Endothelial cell of umbilical vein (primary cell): ENCODE results near the gene PRMT9. TPM values are rescaled to one million over a fixed set of nuclear protein-coding genes. Genes with fewer than 3 reads are reported as not detected.

Experiments used
- BruUV-seq: library from RNA; stranded (reverse); fragments of 400-500 nt; replicated peaks from 2 replicates; lab custom pipeline; 2021; lab: Mats Ljungman, UMichigan
- CTCF ChIA-PET: fragments of 300-600, 350-600 bp; sonication (Branson Sonifier 250); formaldehyde crosslinking; loops from one replicate; lab custom pipeline; 2021; ENCODE audit warnings: antibody characterized with exemption, inconsistent platforms; lab: Charles Lee
- POLR2A ChIA-PET: fragments of 300-600, 350-600 bp; sonication (Branson Sonifier 250); formaldehyde crosslinking; loops from one replicate; lab custom pipeline; 2021; ENCODE audit warnings: antibody characterized with exemption, inconsistent platforms; lab: Charles Lee
- DNase-seq: peaks from one replicate; pipeline ENCODE4 v3.0.0-alpha.2; 2011; ENCODE audit warnings: low read depth, low spot score
- FAIRE-seq: peaks from 2 replicates; lab custom pipeline; 2011; peaks lifted over from hg19 to GRCh38; lab: Jason Lieb, UNC
- H2AFZ ChIP-seq: 2 replicates; pipeline ENCODE4 v1.6.0; 2012; ENCODE audit warnings: low read depth, low read length, control low read depth, inconsistent platforms
- H3K27ac ChIP-seq: 2 replicates; pipeline ENCODE4 v1.5.1; 2011; ENCODE audit warnings: low read depth, mild to moderate bottlenecking, control low read depth, low read length, moderate library complexity; ENCODE audit not compliant: insufficient read depth
- H3K27me3 ChIP-seq, 2 experiments: 2 replicates each; pipeline versions ENCODE4 v1.6.0 to v1.6.1; 2011; ENCODE audit warnings: low read length in 2 of 2, mixed read lengths in 1 of 2; ENCODE audit not compliant: control insufficient read depth in 2 of 2, insufficient read depth in 2 of 2
- H3K36me3 ChIP-seq, 2 experiments: 2 replicates in 1 of 2; 3 replicates in 1 of 2; pipeline ENCODE4 v1.5.1; 2011; ENCODE audit warnings: low read length in 2 of 2, mild to moderate bottlenecking in 1 of 2, moderate library complexity in 1 of 2; ENCODE audit not compliant: control insufficient read depth in 2 of 2, insufficient read depth in 2 of 2; ENCODE audit errors: extremely low read depth in 1 of 2
- H3K4me1 ChIP-seq: 3 replicates; pipeline ENCODE4 v1.5.1; 2011; ENCODE audit warnings: mild to moderate bottlenecking, low read length; ENCODE audit not compliant: control insufficient read depth, insufficient read depth; ENCODE audit errors: extremely low read depth
- H3K4me2 ChIP-seq: 2 replicates; pipeline ENCODE4 v1.6.1; 2011; ENCODE audit warnings: low read length, control low read depth, mixed read lengths; ENCODE audit not compliant: insufficient read depth
- H3K4me3 ChIP-seq, 3 experiments: fragments of 200-600 bp in 1 of 3; sonication (generic), shearing (Covaris generic) in 1 of 3; replicated peaks in 1 of 3; 2 replicates each; pipeline ENCODE4 v1.5.1; 2011 to 2016; ENCODE audit warnings: control low read depth in 3 of 3, low read length in 3 of 3, mild to moderate bottlenecking in 2 of 3, inconsistent platforms in 1 of 3, low read depth in 1 of 3, moderate library complexity in 1 of 3; ENCODE audit not compliant: insufficient read depth in 1 of 3
- H3K79me2 ChIP-seq: 2 replicates; pipeline ENCODE4 v1.6.0; 2012; ENCODE audit warnings: low read length, inconsistent platforms; ENCODE audit not compliant: control insufficient read depth, insufficient read depth
- H3K9ac ChIP-seq: replicated peaks from 2 replicates; pipeline ENCODE3; 2011; ENCODE audit warnings: low read length, control low read depth; ENCODE audit not compliant: insufficient read depth; ENCODE audit errors: extremely low read depth
- H3K9me1 ChIP-seq: replicated peaks from 3 replicates; pipeline ENCODE4 v1.6.0; 2011; ENCODE audit warnings: mild to moderate bottlenecking, low read length; ENCODE audit not compliant: control insufficient read depth, insufficient read depth; ENCODE audit errors: extremely low read depth
- H3K9me3 ChIP-seq: replicated peaks from 2 replicates; pipeline ENCODE4 v1.5.1; 2012; ENCODE audit warnings: low read length, inconsistent platforms; ENCODE audit not compliant: control insufficient read depth, insufficient read depth
- H4K20me1 ChIP-seq: replicated peaks from 2 replicates; pipeline ENCODE3; 2011; ENCODE audit warnings: mild to moderate bottlenecking, low read length; ENCODE audit not compliant: control insufficient read depth, insufficient read depth; ENCODE audit errors: extremely low read depth
- EZH2 ChIP-seq: IDR thresholded peaks from 2 replicates; pipeline ENCODE4 v1.6.1; 2012; ENCODE audit warnings: borderline replicate concordance, low read depth, mild to moderate bottlenecking, moderate library complexity, low read length, inconsistent platforms; ENCODE audit not compliant: severe bottlenecking
- FOS ChIP-seq: IDR thresholded peaks from 2 replicates; pipeline ENCODE4 v1.6.1; 2011; ENCODE audit warnings: mild to moderate bottlenecking, low read length, moderate library complexity, borderline replicate concordance; ENCODE audit not compliant: insufficient read depth
- GATA2 ChIP-seq: IDR thresholded peaks from 2 replicates; pipeline ENCODE4 v1.7.0; 2011; ENCODE audit warnings: low read depth, mild to moderate bottlenecking, moderate library complexity, mixed read lengths, low read length; ENCODE audit not compliant: insufficient read length, insufficient read depth
- JUN ChIP-seq: IDR thresholded peaks from 2 replicates; pipeline ENCODE4 v1.6.1; 2011; ENCODE audit warnings: borderline replicate concordance, low read depth; ENCODE audit not compliant: insufficient read length, insufficient read depth
- MYC ChIP-seq: IDR thresholded peaks from one replicate; pipeline ENCODE4 v1.6.1; 2011; ENCODE audit warnings: mild to moderate bottlenecking, low read depth, low read length
- POLR2A ChIP-seq: IDR thresholded peaks from 2 replicates; pipeline ENCODE4 v1.6.1; 2012; ENCODE audit warnings: low read depth, mild to moderate bottlenecking, control low read depth, low read length
- POLR2AphosphoS5 ChIP-seq: IDR thresholded peaks from 2 replicates; pipeline ENCODE4 v1.6.1; 2012; ENCODE audit warnings: low read depth, mild to moderate bottlenecking, control low read depth, low read length, moderate library complexity; ENCODE audit not compliant: insufficient read depth
- dilution Hi-C: fragments of 300-500 bp; cut with MboI; formaldehyde crosslinking; loops from one replicate; pipeline ENCODE4 v1.15.0; 2019; ENCODE audit warnings: low sequenced_read_pairs; ENCODE audit not compliant: extremely low pct_ligation_motif_present
- intact Hi-C: fragments of 100-400 bp; cut with micrococcal nuclease; formaldehyde crosslinking; loops from one replicate; pipeline ENCODE4 v1.10.0; 2022
- polyA plus RNA-seq, 4 experiments: library from polyadenylated mRNA; depleted of rRNA in 3 of 4; stranded (reverse) in 3 of 4; unstranded in 1 of 4; fragments of >200 nt; gene quantifications; 2 replicates each; pipeline versions ENCODE4 v1.2.1 to v1.2.3, GENCODE V29; 2011 to 2012; ENCODE audit warnings: missing spikeins in 1 of 4
- total RNA-seq: library from RNA; stranded (reverse); gene quantifications from 2 replicates; pipeline ENCODE4 v1.2.3, GENCODE V29; 2021
- TF ChIP-seq, protein P1 (sequence below), 2 donors: IDR thresholded peaks; 1 replicate in 1 of 2; 2 replicates in 1 of 2; pipeline ENCODE4 v1.5.1; 2011; ENCODE audit warnings: low read length in 2 of 2, mild to moderate bottlenecking in 2 of 2, moderate library complexity in 2 of 2, control low read depth in 1 of 2, inconsistent platforms in 1 of 2, low read depth in 1 of 2; ENCODE audit not compliant: insufficient read depth in 1 of 2; ENCODE audit errors: extremely low read depth in 1 of 2
- TF ChIP-seq, protein P2 (sequence below): IDR thresholded peaks from 2 replicates; pipeline ENCODE4 v1.6.1; 2011; ENCODE audit not compliant: insufficient read depth, insufficient read length

The PRMT9 gene
- total and polyA plus RNA-seq, 2 donors (not counting 3 experiments of a cell fraction or from before 2014, with no cell fraction given), result 3.2 to 9.0 TPM

DNA sequence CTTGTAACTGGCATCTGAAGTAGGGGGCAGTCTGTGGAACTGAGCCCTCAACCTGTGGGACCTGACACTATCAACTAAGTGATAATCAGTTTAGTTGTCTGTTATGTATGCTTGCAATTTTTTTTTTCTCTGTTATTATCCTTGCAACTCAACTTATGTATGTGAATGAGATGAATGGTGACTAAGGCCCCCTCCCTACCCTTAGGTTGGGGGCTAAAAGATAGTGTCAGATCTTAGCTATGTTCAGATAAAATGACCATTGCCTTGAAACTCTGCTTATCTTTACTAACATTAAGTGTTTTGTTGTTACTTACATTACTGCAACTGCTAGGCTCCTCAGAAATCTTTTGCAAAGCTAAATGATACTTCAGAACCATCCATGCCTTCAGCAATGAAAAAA, 35.3 kb downstream of the PRMT9 start:
- Histone ChIP-seq H3K4me2 (no peak overlapping the region), H3K27me3 (no peaks in the 10 kb centered on the region), H4K20me1 (no peaks in the 10 kb centered on the region), H3K4me3 (no peak overlapping the region), H3K9ac (no peak overlapping the region), H3K4me1 (no peaks in the 10 kb centered on the region), H2AFZ (no peak overlapping the region), H3K36me3 (no peaks in the 10 kb centered on the region), H3K9me1 (no peaks in the 10 kb centered on the region), H3K79me2 (peaks cover 1% of the 10 kb centered on the region), H3K27ac (no peak overlapping the region), H3K9me3 (no peaks in the 10 kb centered on the region)
- dilution Hi-C loops, result no loop called here
- intact Hi-C loops, result no loop called here
- no peak for FAIRE-seq
- DNase-seq, result no peak
- BruUV-seq, result no TSS peak
- ChIA-PET CTCF (interaction anchor here (1.2 to 3.6 kb wide), 2 partner anchors 35 to 218 kb away, joined by 3 to 15 read pairs; partner anchors contain the start of gene PRMT9), POLR2A (no interaction called here)
- no peak for TF ChIP-seq FOS
- no peak for TF ChIP-seq POLR2AphosphoS5
- no peak for TF ChIP-seq GATA2
- TF ChIP-seq JUN, result no peak
- TF ChIP-seq, protein P1, sequence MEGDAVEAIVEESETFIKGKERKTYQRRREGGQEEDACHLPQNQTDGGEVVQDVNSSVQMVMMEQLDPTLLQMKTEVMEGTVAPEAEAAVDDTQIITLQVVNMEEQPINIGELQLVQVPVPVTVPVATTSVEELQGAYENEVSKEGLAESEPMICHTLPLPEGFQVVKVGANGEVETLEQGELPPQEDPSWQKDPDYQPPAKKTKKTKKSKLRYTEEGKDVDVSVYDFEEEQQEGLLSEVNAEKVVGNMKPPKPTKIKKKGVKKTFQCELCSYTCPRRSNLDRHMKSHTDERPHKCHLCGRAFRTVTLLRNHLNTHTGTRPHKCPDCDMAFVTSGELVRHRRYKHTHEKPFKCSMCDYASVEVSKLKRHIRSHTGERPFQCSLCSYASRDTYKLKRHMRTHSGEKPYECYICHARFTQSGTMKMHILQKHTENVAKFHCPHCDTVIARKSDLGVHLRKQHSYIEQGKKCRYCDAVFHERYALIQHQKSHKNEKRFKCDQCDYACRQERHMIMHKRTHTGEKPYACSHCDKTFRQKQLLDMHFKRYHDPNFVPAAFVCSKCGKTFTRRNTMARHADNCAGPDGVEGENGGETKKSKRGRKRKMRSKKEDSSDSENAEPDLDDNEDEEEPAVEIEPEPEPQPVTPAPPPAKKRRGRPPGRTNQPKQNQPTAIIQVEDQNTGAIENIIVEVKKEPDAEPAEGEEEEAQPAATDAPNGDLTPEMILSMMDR (IDR thresholded peaks at IDR 0.05; ENCODE audit: extremely low read depth in 1 of 2, insufficient read depth in 1 of 2, low read depth in 1 of 2, low read length in 2 of 2), result no peak
- no peak for TF ChIP-seq MYC
- TF ChIP-seq POLR2A, result no peak
- no peak for TF ChIP-seq EZH2
- TF ChIP-seq, protein P2, sequence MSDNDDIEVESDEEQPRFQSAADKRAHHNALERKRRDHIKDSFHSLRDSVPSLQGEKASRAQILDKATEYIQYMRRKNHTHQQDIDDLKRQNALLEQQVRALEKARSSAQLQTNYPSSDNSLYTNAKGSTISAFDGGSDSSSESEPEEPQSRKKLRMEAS, result no peak
